Lung (tissue), 12 donors: ENCODE measurements around the gene NEIL1. TPM values are rescaled to one million over a fixed set of nuclear protein-coding genes. Genes with fewer than 3 reads are reported as not detected.

Experiments used
- ATAC-seq: fragments of 200-7000 bp; cut with Tn5 transposase; one replicate; pipeline ENCODE4 v1.9.1; 2020; ENCODE audit warnings: moderate number of reproducible peaks; ENCODE audit not compliant: insufficient read depth, low FRiP score
- DNase-seq, 3 donors: peaks; one replicate each; pipeline ENCODE4 v3.0.0-alpha.2; 2013 to 2017
- H3K27ac ChIP-seq, 2 donors: one replicate each; pipeline ENCODE4 v1.5.1; 2013; ENCODE audit warnings: mild to moderate bottlenecking in 2 of 2, moderate library complexity in 2 of 2, control low read depth in 1 of 2, inconsistent platforms in 1 of 2, low read depth in 1 of 2, low read length in 1 of 2
- H3K27me3 ChIP-seq, 3 donors: one replicate each; pipeline ENCODE4 v1.5.1; 2013; ENCODE audit warnings: low read length in 2 of 3; ENCODE audit not compliant: control insufficient read depth in 3 of 3, insufficient read depth in 3 of 3
- H3K36me3 ChIP-seq, 4 donors: one replicate each; pipeline ENCODE4 v1.5.1; 2013; ENCODE audit warnings: low read length in 4 of 4, mild to moderate bottlenecking in 1 of 4, moderate library complexity in 1 of 4; ENCODE audit not compliant: control insufficient read depth in 4 of 4, insufficient read depth in 4 of 4
- H3K4me1 ChIP-seq, 5 donors: one replicate each; pipeline ENCODE4 v1.5.1; 2013; ENCODE audit warnings: low read length in 5 of 5, mild to moderate bottlenecking in 2 of 5, moderate library complexity in 1 of 5; ENCODE audit not compliant: control insufficient read depth in 5 of 5, insufficient read depth in 5 of 5
- H3K4me3 ChIP-seq: one replicate; pipeline ENCODE4 v1.5.1; 2013; ENCODE audit warnings: mild to moderate bottlenecking, control low read depth, moderate library complexity
- H3K9ac ChIP-seq, 2 donors: one replicate each; pipeline ENCODE4 v1.5.1; 2013; ENCODE audit warnings: low read length in 2 of 2, control low read depth in 1 of 2; ENCODE audit not compliant: insufficient read depth in 1 of 2
- H3K9me3 ChIP-seq, 4 donors: one replicate each; pipeline ENCODE4 v1.5.1; 2013; ENCODE audit warnings: low read length in 3 of 4, mild to moderate bottlenecking in 1 of 4, moderate library complexity in 1 of 4; ENCODE audit not compliant: control insufficient read depth in 4 of 4, insufficient read depth in 3 of 4
- CTCF ChIP-seq: IDR thresholded peaks from 2 replicates; pipeline ENCODE4 v1.5.1; 2012; ENCODE audit warnings: mild to moderate bottlenecking; ENCODE audit errors: control extremely low read depth, extremely low read depth
- WGBS, 2 donors: extraction: QIAGEN DNeasy Blood & Tissue Kit; methylation state at CpG; one replicate each; pipeline ENCODE4 v1.1.7; 2013; 5-methylcytosine and 5-hydroxymethylcytosine counted together
- polyA plus RNA-seq, 2 donors: library from polyadenylated mRNA; stranded (reverse); fragments of 200-250 nt; gene quantifications; one replicate each; pipeline ENCODE4 v1.2.1, GENCODE V29; 2013
- total RNA-seq, 2 donors: library from RNA; depleted of rRNA in 1 of 2; stranded (reverse); fragments of >200 nt in 1 of 2; gene quantifications; one replicate each; pipeline ENCODE4 v1.2.1, GENCODE V29; 2014 to 2021
- donor health status: control.
- donor health status: control.
- donor health status: Bipolar disorder and iron deficiency.
- donor health status: healthy.
- donor health status: DM: yes; HTN: yes; CAD: no.

NEIL1 gene
- total and polyA plus RNA-seq, 4 donors: 13.8 to 46.8 (median 36.4) TPM

GRCh38 chr15:75361989-75362641 lies 15.3 kb downstream of the NEIL1 start:
- no peak overlapping the region for H3K9ac ChIP-seq
- peaks cover 4 to 74% (median 9%) of the 10 kb centered on the region in 4 donors for H3K36me3 ChIP-seq
- ATAC-seq: no peak
- 91 to 95% methylated on average over 13 of the region's 13 CpGs for WGBS, 2 donors
- no peak overlapping the region for H3K27ac ChIP-seq
- H3K27me3 ChIP-seq: no peaks in the 10 kb centered on the region
- H3K9me3 ChIP-seq: no peaks in the 10 kb centered on the region
- no peak overlapping the region for H3K4me3 ChIP-seq
- no peak for DNase-seq
- no peak for TF ChIP-seq CTCF
- no peaks in the 10 kb centered on the region for H3K4me1 ChIP-seq

GRCh38 chr15:75362642-75363249 lies 15.9 kb downstream of the NEIL1 start:
- ATAC-seq: no peak
- no peak overlapping the region for H3K9ac ChIP-seq
- 90 to 96% methylated on average over 7 of the region's 7 CpGs for WGBS, 2 donors

GRCh38 chr15:75363786-75364185 lies 16.9 kb downstream of the NEIL1 start:
- ATAC-seq (no peak), DNase-seq (no peak)
- Histone ChIP-seq H3K9me3 (no peaks in the 10 kb centered on the region), H3K36me3 (peaks cover 4 to 64% (median 8%) of the 10 kb centered on the region in 4 donors), H3K4me1 (peaks cover 0 to 7% (median 2%) of the 10 kb centered on the region in 5 donors), H3K9ac (no peak overlapping the region), H3K4me3 (no peak overlapping the region), H3K27me3 (no peaks in the 10 kb centered on the region), H3K27ac (no peak overlapping the region)
- no peak for TF ChIP-seq CTCF
- WGBS, 2 donors: 92 to 96% methylated on average over 9 of the region's 9 CpGs

More at GRCh38 chr15:75362642-75363249, 15.9 kb downstream of the NEIL1 start:
- Histone ChIP-seq H3K4me3 (no peak overlapping the region), H3K27ac (no peak overlapping the region), H3K36me3 (peaks cover 4 to 74% (median 10%) of the 10 kb centered on the region in 4 donors), H3K4me1 (peaks cover 0 to 5% (median 2%) of the 10 kb centered on the region in 5 donors), H3K9me3 (no peaks in the 10 kb centered on the region), H3K27me3 (no peaks in the 10 kb centered on the region)
- TF ChIP-seq CTCF: no peak
- no peak for DNase-seq
